Nephron (organoid): ENCODE results near the gene SLC43A2.

Experiments used
- H3K27ac Mint-ChIP-seq, 3 experiments: 2 replicates each; pipeline ENCODE4 v1.8.0; 2020; ENCODE audit warnings: mixed read lengths in 3 of 3, mild to moderate bottlenecking in 2 of 3, moderate library complexity in 1 of 3
- H3K27me3 Mint-ChIP-seq: 2 replicates; pipeline ENCODE4 v1.8.0; 2021; ENCODE audit warnings: low read depth, mild to moderate bottlenecking, moderate library complexity, mixed read lengths
- H3K36me3 Mint-ChIP-seq: 2 replicates; pipeline ENCODE4 v1.8.0; 2020; ENCODE audit warnings: low read depth, mixed read lengths
- H3K4me1 Mint-ChIP-seq: 2 replicates; pipeline ENCODE4 v1.8.0; 2020; ENCODE audit warnings: mixed read lengths
- H3K4me3 Mint-ChIP-seq, 3 experiments: 2 replicates each; pipeline ENCODE4 v1.8.0; 2020; ENCODE audit warnings: mild to moderate bottlenecking in 3 of 3, mixed read lengths in 3 of 3, moderate library complexity in 2 of 3
- H3K9me3 Mint-ChIP-seq: 2 replicates; pipeline ENCODE4 v1.8.0; 2020; ENCODE audit warnings: mixed read lengths
- CTCF ChIP-seq, 3 experiments: fragments of 200-600 bp; sonication (generic); IDR thresholded peaks; one replicate each; pipeline ENCODE4 v1.5.0; 2021; ENCODE audit warnings: antibody characterized with exemption in 3 of 3; ENCODE audit not compliant: unreplicated experiment in 3 of 3

SLC43A2 gene

DNA sequence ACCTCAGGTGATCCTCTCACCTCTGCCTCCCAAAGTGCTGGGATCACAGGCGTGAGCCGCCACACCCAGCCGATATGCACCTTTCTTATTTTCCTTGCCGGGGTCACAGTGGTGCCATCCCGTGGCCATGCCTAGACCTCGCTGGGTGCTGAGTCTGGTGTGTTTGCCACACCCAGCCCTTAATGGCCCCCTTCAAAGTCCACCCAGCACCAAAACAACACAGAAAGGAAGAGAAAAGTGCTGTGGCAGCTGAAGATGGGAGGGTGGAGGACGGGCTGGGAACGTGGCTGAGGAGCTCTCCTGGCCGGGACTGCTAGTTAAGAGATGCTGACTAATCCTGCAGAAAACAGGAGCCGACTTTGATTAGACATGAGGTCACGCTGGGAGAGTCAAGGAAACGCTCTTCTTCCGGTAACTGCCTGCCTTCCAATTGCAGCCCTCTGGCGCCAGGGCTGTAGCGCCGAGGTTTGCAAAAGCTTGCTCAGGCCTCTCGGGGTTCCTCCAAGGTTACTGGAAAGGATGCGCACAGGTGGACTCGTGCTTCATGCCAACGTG is 10.9 kb downstream of the SLC43A2 start:
- no peak overlapping the region for H3K4me3 Mint-ChIP-seq
- H3K4me1 Mint-ChIP-seq = no peaks in the 10 kb centered on the region
- H3K27ac Mint-ChIP-seq = no peak overlapping the region
- no peaks in the 10 kb centered on the region for H3K9me3 Mint-ChIP-seq
- H3K27me3 Mint-ChIP-seq = peaks cover 17% of the 10 kb centered on the region
- TF ChIP-seq CTCF (IDR thresholded peaks at IDR 0.05; ENCODE audit: unreplicated experiment in 3 of 3) = no peak
- H3K36me3 Mint-ChIP-seq = no peaks in the 10 kb centered on the region

- Mint-ChIP-seq H3K9me3 (no peaks in the 10 kb centered on the region), H3K4me3 (no peak overlapping the region), H3K4me1 (no peaks in the 10 kb centered on the region), H3K27me3 (peaks cover 17% of the 10 kb centered on the region), H3K27ac (no peak overlapping the region), H3K36me3 (no peaks in the 10 kb centered on the region)
- no peak for TF ChIP-seq CTCF (IDR thresholded peaks at IDR 0.05; ENCODE audit: unreplicated experiment in 3 of 3)
Observed at GRCh38 chr17:1616101-1616500, 12.5 kb downstream of the SLC43A2 start.

- Mint-ChIP-seq H3K27me3 (peaks cover 10% of the 10 kb centered on the region), H3K4me3 (no peak overlapping the region), H3K27ac (no peak overlapping the region), H3K36me3 (no peaks in the 10 kb centered on the region), H3K4me1 (no peaks in the 10 kb centered on the region), H3K9me3 (no peaks in the 10 kb centered on the region)
- TF ChIP-seq CTCF (IDR thresholded peaks at IDR 0.05; ENCODE audit: unreplicated experiment in 3 of 3) = no peak
Observed at GRCh38 chr17:1612400-1612799, 16.2 kb downstream of the SLC43A2 start.

- Mint-ChIP-seq H3K4me1 (no peaks in the 10 kb centered on the region), H3K27me3 (peaks cover 15% of the 10 kb centered on the region), H3K36me3 (no peaks in the 10 kb centered on the region), H3K27ac (no peak overlapping the region), H3K4me3 (no peak overlapping the region), H3K9me3 (no peaks in the 10 kb centered on the region)
- TF ChIP-seq CTCF (IDR thresholded peaks at IDR 0.05; ENCODE audit: unreplicated experiment in 3 of 3) = no peak
Observed at GRCh38 chr17:1611715-1612114, 16.9 kb downstream of the SLC43A2 start.

GRCh38 chr17:1608676-1609075 is 20.0 kb downstream of the SLC43A2 start:
- peaks cover 14% of the 10 kb centered on the region for H3K27me3 Mint-ChIP-seq
- no peak overlapping the region for H3K4me3 Mint-ChIP-seq
- H3K27ac Mint-ChIP-seq = no peak overlapping the region
- no peaks in the 10 kb centered on the region for H3K4me1 Mint-ChIP-seq
- H3K36me3 Mint-ChIP-seq = no peaks in the 10 kb centered on the region
- no peak for TF ChIP-seq CTCF (IDR thresholded peaks at IDR 0.05; ENCODE audit: unreplicated experiment in 3 of 3)
- no peaks in the 10 kb centered on the region for H3K9me3 Mint-ChIP-seq

- Mint-ChIP-seq H3K9me3 (no peaks in the 10 kb centered on the region), H3K27me3 (peaks cover 11% of the 10 kb centered on the region), H3K27ac (no peak overlapping the region), H3K4me3 (no peak overlapping the region), H3K36me3 (no peaks in the 10 kb centered on the region), H3K4me1 (no peaks in the 10 kb centered on the region)
- TF ChIP-seq CTCF (IDR thresholded peaks at IDR 0.05; ENCODE audit: unreplicated experiment in 3 of 3) = no peak
Observed at GRCh38 chr17:1607971-1608320, 20.7 kb downstream of the SLC43A2 start.
